ENCODE data around the gene RAPGEF6.
"Not testable (repeated sequence)": the region's sequence is repeated elsewhere in the genome, so short reads cannot be mapped to it uniquely, and the experiment has no call there.

RAPGEF6 gene

GRCh38 chr5:131637694-131638093 is 2.7 kb upstream of the RAPGEF6 start:
- no peaks in the 10 kb centered on the region for H3K9me3 ChIP-seq (ENCODE audit: low read length)
- no peak overlapping the region for H3K27ac ChIP-seq (ENCODE audit: low read depth, low read length)
- no peak overlapping the region for H3K9ac ChIP-seq (ENCODE audit: low read length)
- peaks cover 15% of the 10 kb centered on the region for H3K4me1 ChIP-seq (ENCODE audit: insufficient read depth, low read length)
- no peaks in the 10 kb centered on the region for H3K36me3 ChIP-seq (ENCODE audit: insufficient read depth, low read length)
- no peaks in the 10 kb centered on the region for H3K27me3 ChIP-seq (ENCODE audit: control insufficient read depth in 1 of 2, insufficient read depth in 2 of 2, low read length in 2 of 2)
- no peak overlapping the region for H3K4me3 ChIP-seq (ENCODE audit: low read depth in 1 of 2, low read length in 2 of 2)

GRCh38 chr5:131635684-131636572 is 899 bp upstream of the RAPGEF6 start:
- Histone ChIP-seq H3K27ac (ENCODE audit: low read depth, low read length) (peak overlapping the region; percentile 99), H3K4me3 (ENCODE audit: low read depth in 1 of 2, low read length in 2 of 2) (peak overlapping the region; percentile 72 to 86), H3K27me3 (ENCODE audit: control insufficient read depth in 1 of 2, insufficient read depth in 2 of 2, low read length in 2 of 2) (no peaks in the 10 kb centered on the region), H3K9ac (ENCODE audit: low read length) (peak overlapping the region; percentile 80), H3K9me3 (ENCODE audit: low read length) (no peaks in the 10 kb centered on the region), H3K4me1 (ENCODE audit: insufficient read depth, low read length) (peaks cover 19% of the 10 kb centered on the region), H3K36me3 (ENCODE audit: insufficient read depth, low read length) (no peaks in the 10 kb centered on the region)

- Histone ChIP-seq H3K27ac (ENCODE audit: low read depth, low read length) (peak overlapping the region; percentile 96), H3K27me3 (ENCODE audit: control insufficient read depth in 1 of 2, insufficient read depth in 2 of 2, low read length in 2 of 2) (no peaks in the 10 kb centered on the region), H3K9ac (ENCODE audit: low read length) (peak overlapping the region; percentile 95), H3K4me1 (ENCODE audit: insufficient read depth, low read length) (peaks cover 28% of the 10 kb centered on the region), H3K36me3 (ENCODE audit: insufficient read depth, low read length) (no peaks in the 10 kb centered on the region), H3K4me3 (ENCODE audit: low read depth in 1 of 2, low read length in 2 of 2) (peak overlapping the region; percentile 84 to 86), H3K9me3 (ENCODE audit: low read length) (no peaks in the 10 kb centered on the region)
These were observed 398 bp downstream of the RAPGEF6 start for GRCh38 chr5:131634666-131634995.

- Histone ChIP-seq H3K9me3 (ENCODE audit: low read length) (no peaks in the 10 kb centered on the region), H3K27me3 (ENCODE audit: control insufficient read depth in 1 of 2, insufficient read depth in 2 of 2, low read length in 2 of 2) (no peaks in the 10 kb centered on the region), H3K27ac (ENCODE audit: low read depth, low read length) (peak overlapping the region; percentile 96), H3K36me3 (ENCODE audit: insufficient read depth, low read length) (no peaks in the 10 kb centered on the region), H3K4me3 (ENCODE audit: low read depth in 1 of 2, low read length in 2 of 2) (peak overlapping the region; percentile 84 to 86), H3K4me1 (ENCODE audit: insufficient read depth, low read length) (peaks cover 28% of the 10 kb centered on the region), H3K9ac (ENCODE audit: low read length) (peak overlapping the region; percentile 95)
These were observed 791 bp downstream of the RAPGEF6 start for GRCh38 chr5:131634238-131634637.

GRCh38 chr5:131633830-131634229 is 1.2 kb downstream of the RAPGEF6 start:
- no peak overlapping the region for H3K27ac ChIP-seq (ENCODE audit: low read depth, low read length)
- H3K27me3 ChIP-seq (ENCODE audit: control insufficient read depth in 1 of 2, insufficient read depth in 2 of 2, low read length in 2 of 2) = no peaks in the 10 kb centered on the region
- H3K4me1 ChIP-seq (ENCODE audit: insufficient read depth, low read length) = peaks cover 28% of the 10 kb centered on the region

GRCh38 chr5:131630963-131631350 is 4.1 kb downstream of the RAPGEF6 start:
- H3K4me3 ChIP-seq (ENCODE audit: low read depth in 1 of 2, low read length in 2 of 2) = no peak overlapping the region
- no peaks in the 10 kb centered on the region for H3K9me3 ChIP-seq (ENCODE audit: low read length)
- no peak overlapping the region for H3K9ac ChIP-seq (ENCODE audit: low read length)
- H3K27ac ChIP-seq (ENCODE audit: low read depth, low read length) = no peak overlapping the region
- no peaks in the 10 kb centered on the region for H3K36me3 ChIP-seq (ENCODE audit: insufficient read depth, low read length)
- H3K4me1 ChIP-seq (ENCODE audit: insufficient read depth, low read length) = peaks cover 21% of the 10 kb centered on the region
- no peaks in the 10 kb centered on the region for H3K27me3 ChIP-seq (ENCODE audit: control insufficient read depth in 1 of 2, insufficient read depth in 2 of 2, low read length in 2 of 2)

More at GRCh38 chr5:131633830-131634229, 1.2 kb downstream of the RAPGEF6 start:
- H3K9me3 ChIP-seq (ENCODE audit: low read length) = no peaks in the 10 kb centered on the region
- H3K9ac ChIP-seq (ENCODE audit: low read length) = peak overlapping the region; percentile 95
- H3K4me3 ChIP-seq (ENCODE audit: low read depth in 1 of 2, low read length in 2 of 2) = peak overlapping the region in 1 of 2 donors; percentile 86
- H3K36me3 ChIP-seq (ENCODE audit: insufficient read depth, low read length) = no peaks in the 10 kb centered on the region

- H3K27ac ChIP-seq (ENCODE audit: low read depth, low read length) = no peak overlapping the region
- H3K27me3 ChIP-seq (ENCODE audit: control insufficient read depth in 1 of 2, insufficient read depth in 2 of 2, low read length in 2 of 2) = no peaks in the 10 kb centered on the region
- peaks cover 20% of the 10 kb centered on the region for H3K4me1 ChIP-seq (ENCODE audit: insufficient read depth, low read length)
- H3K36me3 ChIP-seq (ENCODE audit: insufficient read depth, low read length) = no peaks in the 10 kb centered on the region
- no peaks in the 10 kb centered on the region for H3K9me3 ChIP-seq (ENCODE audit: low read length)
- no peak overlapping the region for H3K4me3 ChIP-seq (ENCODE audit: low read depth in 1 of 2, low read length in 2 of 2)
- no peak overlapping the region for H3K9ac ChIP-seq (ENCODE audit: low read length)
These were observed 4.6 kb downstream of the RAPGEF6 start for GRCh38 chr5:131630208-131630962.

GRCh38 chr5:131628990-131629389 is 6.0 kb downstream of the RAPGEF6 start:
- H3K4me3 ChIP-seq (ENCODE audit: low read depth in 1 of 2, low read length in 2 of 2) = no peak overlapping the region
- H3K4me1 ChIP-seq (ENCODE audit: insufficient read depth, low read length) = peaks cover 17% of the 10 kb centered on the region
- no peaks in the 10 kb centered on the region for H3K36me3 ChIP-seq (ENCODE audit: insufficient read depth, low read length)
- H3K9me3 ChIP-seq (ENCODE audit: low read length) = no peaks in the 10 kb centered on the region
- no peaks in the 10 kb centered on the region for H3K27me3 ChIP-seq (ENCODE audit: control insufficient read depth in 1 of 2, insufficient read depth in 2 of 2, low read length in 2 of 2)
- no peak overlapping the region for H3K9ac ChIP-seq (ENCODE audit: low read length)
- H3K27ac ChIP-seq (ENCODE audit: low read depth, low read length) = no peak overlapping the region

GRCh38 chr5:131627207-131627865 is 7.7 kb downstream of the RAPGEF6 start:
- Histone ChIP-seq H3K9me3 (ENCODE audit: low read length) (no peaks in the 10 kb centered on the region), H3K9ac (ENCODE audit: low read length) (no peak overlapping the region), H3K36me3 (ENCODE audit: insufficient read depth, low read length) (no peaks in the 10 kb centered on the region), H3K27ac (ENCODE audit: low read depth, low read length) (no peak overlapping the region), H3K4me1 (ENCODE audit: insufficient read depth, low read length) (peaks cover 13% of the 10 kb centered on the region), H3K27me3 (ENCODE audit: control insufficient read depth in 1 of 2, insufficient read depth in 2 of 2, low read length in 2 of 2) (no peaks in the 10 kb centered on the region), H3K4me3 (ENCODE audit: low read depth in 1 of 2, low read length in 2 of 2) (no peak overlapping the region)

GRCh38 chr5:131622633-131623032 is 12.4 kb downstream of the RAPGEF6 start:
- H3K27ac ChIP-seq (ENCODE audit: low read depth, low read length) = no peak overlapping the region
- H3K27me3 ChIP-seq (ENCODE audit: control insufficient read depth in 1 of 2, insufficient read depth in 2 of 2, low read length in 2 of 2) = no peaks in the 10 kb centered on the region
- H3K9ac ChIP-seq (ENCODE audit: low read length) = no peak overlapping the region
- no peak overlapping the region for H3K4me3 ChIP-seq (ENCODE audit: low read depth in 1 of 2, low read length in 2 of 2)
- H3K36me3 ChIP-seq (ENCODE audit: insufficient read depth, low read length) = no peaks in the 10 kb centered on the region
- H3K9me3 ChIP-seq (ENCODE audit: low read length) = no peaks in the 10 kb centered on the region
- H3K4me1 ChIP-seq (ENCODE audit: insufficient read depth, low read length) = no peaks in the 10 kb centered on the region

GRCh38 chr5:131621164-131621563 is 13.9 kb downstream of the RAPGEF6 start:
- not testable (repeated sequence) for H3K9ac ChIP-seq (ENCODE audit: low read length); H3K36me3 ChIP-seq (ENCODE audit: insufficient read depth, low read length); H3K27ac ChIP-seq (ENCODE audit: low read depth, low read length); H3K4me1 ChIP-seq (ENCODE audit: insufficient read depth, low read length); H3K9me3 ChIP-seq (ENCODE audit: low read length); H3K4me3 ChIP-seq (ENCODE audit: low read depth in 1 of 2, low read length in 2 of 2); H3K27me3 ChIP-seq (ENCODE audit: control insufficient read depth in 1 of 2, insufficient read depth in 2 of 2, low read length in 2 of 2)
